GM12874 (cell line): ENCODE data around the gene FLG2.

ENCODE experiments used
- TF ChIP-seq, protein P1 (sequence below): IDR thresholded peaks from 2 replicates; pipeline ENCODE4 v1.5.1; 2011; ENCODE audit warnings: low read depth, mild to moderate bottlenecking, control low read depth, low read length, moderate library complexity; ENCODE audit not compliant: insufficient read depth

The FLG2 gene

GRCh38 chr1:152347116-152347728 lies 12.6 kb downstream of the FLG2 start:
- TF ChIP-seq, protein P1, sequence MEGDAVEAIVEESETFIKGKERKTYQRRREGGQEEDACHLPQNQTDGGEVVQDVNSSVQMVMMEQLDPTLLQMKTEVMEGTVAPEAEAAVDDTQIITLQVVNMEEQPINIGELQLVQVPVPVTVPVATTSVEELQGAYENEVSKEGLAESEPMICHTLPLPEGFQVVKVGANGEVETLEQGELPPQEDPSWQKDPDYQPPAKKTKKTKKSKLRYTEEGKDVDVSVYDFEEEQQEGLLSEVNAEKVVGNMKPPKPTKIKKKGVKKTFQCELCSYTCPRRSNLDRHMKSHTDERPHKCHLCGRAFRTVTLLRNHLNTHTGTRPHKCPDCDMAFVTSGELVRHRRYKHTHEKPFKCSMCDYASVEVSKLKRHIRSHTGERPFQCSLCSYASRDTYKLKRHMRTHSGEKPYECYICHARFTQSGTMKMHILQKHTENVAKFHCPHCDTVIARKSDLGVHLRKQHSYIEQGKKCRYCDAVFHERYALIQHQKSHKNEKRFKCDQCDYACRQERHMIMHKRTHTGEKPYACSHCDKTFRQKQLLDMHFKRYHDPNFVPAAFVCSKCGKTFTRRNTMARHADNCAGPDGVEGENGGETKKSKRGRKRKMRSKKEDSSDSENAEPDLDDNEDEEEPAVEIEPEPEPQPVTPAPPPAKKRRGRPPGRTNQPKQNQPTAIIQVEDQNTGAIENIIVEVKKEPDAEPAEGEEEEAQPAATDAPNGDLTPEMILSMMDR = peak; percentile 81

DNA sequence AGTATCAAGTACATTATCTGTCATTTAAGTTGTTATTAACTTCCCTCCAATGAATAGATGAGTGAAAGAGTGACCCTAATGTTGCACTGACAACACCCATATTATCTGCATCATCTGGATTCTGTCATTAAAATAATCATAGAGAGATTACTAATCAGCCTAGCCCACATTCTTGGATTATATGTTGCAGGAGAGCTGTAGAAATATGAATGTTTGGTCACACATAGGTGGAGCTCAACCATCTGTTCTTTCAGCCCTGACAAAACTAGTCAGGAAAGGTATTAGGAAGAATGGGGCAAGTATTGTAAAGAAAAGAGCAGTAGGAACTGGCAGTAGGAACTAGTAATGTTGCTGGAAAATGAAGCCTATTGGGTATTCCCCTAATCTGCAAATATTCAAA lies 15.4 kb downstream of the FLG2 start:
- TF ChIP-seq, protein P1 = no peak

- TF ChIP-seq, protein P1 = no peak
Observed at GRCh38 chr1:152343006-152343405, 16.8 kb downstream of the FLG2 start.

- TF ChIP-seq, protein P1 = no peak
Observed at GRCh38 chr1:152335399-152335798, 24.4 kb downstream of the FLG2 start.

DNA sequence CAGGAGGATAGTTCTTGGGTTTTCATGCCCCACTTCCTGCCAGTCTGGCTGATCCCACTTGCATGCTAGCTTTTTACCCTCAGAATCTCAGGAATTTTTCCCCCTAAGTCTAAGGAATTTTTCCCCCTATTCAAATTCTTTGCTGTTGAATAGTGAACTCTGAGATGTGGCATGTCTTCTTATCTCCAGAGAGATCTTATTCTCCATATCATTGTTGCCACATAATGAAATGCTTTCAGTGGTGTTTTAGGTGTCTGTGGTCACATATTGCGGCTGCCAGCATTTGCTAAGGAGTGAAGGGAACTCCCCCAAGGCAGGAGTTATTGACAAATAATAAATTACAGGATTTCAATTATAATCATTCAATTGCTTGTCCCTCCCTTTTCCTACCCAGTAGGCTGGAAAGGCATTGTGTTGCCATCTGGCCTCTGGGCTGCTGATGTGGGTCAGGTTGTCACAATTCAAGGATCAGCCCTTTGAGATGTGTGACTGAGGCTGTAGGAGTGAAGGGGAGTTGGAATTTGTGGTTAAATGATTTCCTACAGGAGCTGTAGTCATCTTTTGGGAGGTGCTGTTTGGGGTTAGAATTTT lies 30.9 kb downstream of the FLG2 start:
- TF ChIP-seq, protein P1 = no peak

DNA sequence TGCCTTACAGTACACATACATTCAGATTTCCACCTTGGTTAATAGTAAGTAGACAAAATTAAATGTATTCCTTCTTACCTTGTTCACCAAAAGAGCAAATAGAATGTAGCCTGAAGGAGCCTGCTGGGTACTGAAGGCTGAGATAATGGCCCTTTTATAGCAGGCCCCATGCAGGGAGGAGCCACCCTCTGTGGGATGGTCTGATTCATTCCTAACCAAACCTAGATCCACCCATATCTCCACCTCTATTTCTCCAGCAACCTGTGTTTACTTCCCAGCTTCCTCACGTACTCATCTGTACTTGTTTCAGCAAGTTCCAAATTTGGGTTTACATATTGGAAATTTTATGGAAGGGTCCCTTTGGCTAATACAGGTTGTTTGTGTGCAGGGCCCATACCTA lies 34.7 kb downstream of the FLG2 start, which contains the start of gene FLG:
Gene FLG, minus strand, starts transcription at position 129 of the 400 bp plus-strand sequence. CDS start 9,783 bp downstream, outside the sequence.
- TF ChIP-seq, protein P1 = no peak

DNA sequence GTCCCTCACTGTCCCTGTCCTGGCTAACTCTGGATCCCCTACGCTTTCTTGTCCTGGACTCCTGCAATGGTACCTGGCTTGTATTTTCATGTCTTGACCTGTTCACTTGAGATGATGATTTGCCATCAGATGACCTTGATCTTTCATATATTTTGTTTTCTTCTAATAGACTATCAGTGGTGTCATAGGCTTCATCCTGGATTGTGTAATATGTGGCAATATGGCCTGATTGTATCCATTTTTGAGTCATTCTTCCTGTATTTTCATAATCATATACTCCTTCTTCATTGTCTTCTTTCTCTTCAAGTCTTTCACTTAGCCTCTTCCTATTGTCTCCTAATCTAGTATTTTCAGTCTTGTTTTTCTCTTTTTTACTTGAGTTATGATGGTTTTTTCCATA lies 45.8 kb downstream of the FLG2 start:
- TF ChIP-seq, protein P1 = no peak
